SK-N-SH (cell line): ENCODE results near the gene TEX19. TPM values are rescaled to one million over a fixed set of nuclear protein-coding genes. Genes with fewer than 3 reads are reported as not detected.

Source experiments
- CTCF ChIA-PET: fragments of 300-600, 350-600 bp; formaldehyde crosslinking; extraction: SDS; loops from one replicate; lab custom pipeline; 2021; lab: Yijun Ruan, JAX
- POLR2A ChIA-PET: fragments of 350-600 bp; sonication (Branson Sonifier 250); formaldehyde crosslinking; extraction: SDS; loops from one replicate; lab custom pipeline; 2020; ENCODE audit warnings: antibody characterized with exemption, inconsistent platforms; lab: Yijun Ruan, JAX
- DNase-seq: peaks from one replicate; pipeline ENCODE4 v3.0.0; 2012
- H2AFZ ChIP-seq: fragments of 200-600 bp; sonication (generic); 2 replicates; pipeline ENCODE4 v1.8.1; 2016; ENCODE audit warnings: antibody characterized with exemption, mild to moderate bottlenecking, low read depth
- H3F3A ChIP-seq: fragments of 200-600 bp; sonication (generic); replicated peaks from 2 replicates; pipeline ENCODE3; 2016; ENCODE audit warnings: antibody characterized with exemption, mild to moderate bottlenecking; ENCODE audit not compliant: insufficient read depth
- H3K27ac ChIP-seq, 2 experiments: fragments of 200-500 bp in 1 of 2; fragments of 200-600 bp in 1 of 2; sonication (Bioruptor generic) in 1 of 2; sonication (generic), shearing (Covaris generic) in 1 of 2; 2 replicates each; pipeline versions ENCODE4 v1.5.1 to v1.6.1; 2014 to 2016; ENCODE audit warnings: low read depth in 2 of 2, inconsistent platforms in 1 of 2, low read length in 1 of 2, mild to moderate bottlenecking in 1 of 2, mixed read lengths in 1 of 2
- H3K27me3 ChIP-seq: fragments of 200-600 bp; sonication (generic), shearing (Covaris generic); 2 replicates; pipeline ENCODE4 v1.6.1; 2016; ENCODE audit warnings: mixed run types; ENCODE audit not compliant: insufficient read depth
- H3K36me3 ChIP-seq, 2 experiments: fragments of 200-500 bp in 1 of 2; fragments of 200-600 bp in 1 of 2; sonication (Bioruptor generic) in 1 of 2; sonication (generic) in 1 of 2; replicated peaks in 1 of 2; 2 replicates each; pipeline versions ENCODE3 to v1.5.1; 2014 to 2016; ENCODE audit warnings: low read length in 1 of 2, mild to moderate bottlenecking in 1 of 2; ENCODE audit not compliant: insufficient read depth in 2 of 2, control insufficient read depth in 1 of 2
- H3K4me1 ChIP-seq, 2 experiments: fragments of 200-500 bp in 1 of 2; fragments of 200-600 bp in 1 of 2; sonication (Bioruptor generic) in 1 of 2; sonication (generic), shearing (Covaris generic) in 1 of 2; 2 replicates each; pipeline versions ENCODE4 v1.5.1 to v1.6.1; 2014 to 2016; ENCODE audit warnings: low read depth in 1 of 2, low read length in 1 of 2, mixed run types in 1 of 2; ENCODE audit not compliant: insufficient read depth in 2 of 2, control insufficient read depth in 1 of 2
- H3K4me2 ChIP-seq: fragments of 200-600 bp; sonication (generic), shearing (Covaris generic); 2 replicates; pipeline ENCODE4 v1.6.1; 2017; ENCODE audit warnings: mixed run types
- H3K4me3 ChIP-seq, 2 experiments: fragments of 200-500 bp in 1 of 2; fragments of 200-600 bp in 1 of 2; sonication (Bioruptor generic) in 1 of 2; sonication (generic), shearing (Covaris generic) in 1 of 2; 2 replicates each; pipeline versions ENCODE4 v1.5.1 to v1.8.1; 2014 to 2016; ENCODE audit warnings: low read depth in 2 of 2, inconsistent platforms in 1 of 2, low read length in 1 of 2, mild to moderate bottlenecking in 1 of 2, mixed read lengths in 1 of 2, moderate library complexity in 1 of 2
- H3K79me2 ChIP-seq: fragments of 200-600 bp; sonication (generic); 2 replicates; pipeline ENCODE4 v1.8.1; 2017; ENCODE audit warnings: mild to moderate bottlenecking; ENCODE audit not compliant: insufficient read depth
- H3K9ac ChIP-seq: fragments of 200-600 bp; sonication (generic); 2 replicates; pipeline ENCODE4 v1.6.1; 2017; ENCODE audit warnings: mixed run types
- H3K9me2 ChIP-seq: fragments of 200-600 bp; sonication (generic); 2 replicates; pipeline ENCODE4 v1.6.1; 2017; ENCODE audit warnings: mixed run types
- H3K9me3 ChIP-seq: fragments of 200-600 bp; sonication (generic); 2 replicates; pipeline ENCODE4 v1.6.1; 2017; ENCODE audit warnings: mixed run types, mild to moderate bottlenecking, moderate library complexity
- H4K20me1 ChIP-seq: fragments of 200-600 bp; sonication (generic); 2 replicates; pipeline ENCODE4 v1.6.1; 2017; ENCODE audit warnings: mild to moderate bottlenecking, mixed run types; ENCODE audit not compliant: insufficient read depth
- CHD2 ChIP-seq: fragments of 150-350 bp; IDR thresholded peaks from 2 replicates; pipeline ENCODE4 v1.6.1; 2018; ENCODE audit warnings: low read length; ENCODE audit not compliant: partially characterized antibody
- ELF1 ChIP-seq: IDR thresholded peaks from 2 replicates; pipeline ENCODE4 v1.4.0; 2012
- FOSL2 ChIP-seq: IDR thresholded peaks from 2 replicates; pipeline ENCODE4 v1.4.0; 2012; ENCODE audit warnings: low read depth, mild to moderate bottlenecking, moderate library complexity, borderline replicate concordance
- FOXM1 ChIP-seq: IDR thresholded peaks from 2 replicates; pipeline ENCODE4 v1.4.0; 2012; ENCODE audit warnings: low read depth, mild to moderate bottlenecking
- GABPA ChIP-seq: IDR thresholded peaks from 2 replicates; pipeline ENCODE4 v1.4.0; 2012; ENCODE audit warnings: low read depth, mild to moderate bottlenecking
- JUND ChIP-seq: IDR thresholded peaks from 2 replicates; pipeline ENCODE4 v1.4.0; 2012
- NFIC ChIP-seq: IDR thresholded peaks from 2 replicates; pipeline ENCODE4 v1.4.0; 2012; ENCODE audit warnings: borderline replicate concordance
- NRF1 ChIP-seq: IDR thresholded peaks from 2 replicates; pipeline ENCODE4 v1.6.1; 2012; ENCODE audit warnings: low read depth, mild to moderate bottlenecking, low read length
- POLR2AphosphoS5 ChIP-seq: IDR thresholded peaks from 2 replicates; pipeline ENCODE4 v1.6.1; 2012; ENCODE audit warnings: low read depth, low read length
- SMC3 ChIP-seq: IDR thresholded peaks from 2 replicates; pipeline ENCODE4 v1.6.1; 2012; ENCODE audit warnings: low read depth, low read length, improper control_type of control experiment
- USF1 ChIP-seq: IDR thresholded peaks from 2 replicates; pipeline ENCODE4 v1.4.0; 2012; ENCODE audit warnings: low read depth, borderline replicate concordance
- WGBS: methylation state at CpG from one replicate; pipeline ENCODE4 v1.1.6; 2017; ENCODE audit warnings: low lambda C conversion rate; 5-methylcytosine and 5-hydroxymethylcytosine counted together
- polyA plus RNA-seq, 3 experiments: library from polyadenylated mRNA; depleted of rRNA; stranded (reverse); fragments of >200 nt; gene quantifications; 2 replicates each; pipeline ENCODE4 v1.2.3, GENCODE V29; 2012
- TF ChIP-seq, protein P1 (sequence below): IDR thresholded peaks from 2 replicates; pipeline ENCODE4 v1.6.1; 2012; ENCODE audit warnings: mild to moderate bottlenecking, low read depth, low read length, moderate library complexity

Gene TEX19
- polyA plus RNA-seq, 1 of the 3 experiments (the other 2 are of a cell fraction), result 0.10 TPM

- Histone ChIP-seq H2AFZ (no peak overlapping the region), H4K20me1 (no peaks in the 10 kb centered on the region), H3K27me3 (no peaks in the 10 kb centered on the region; the same call in 1 of the 2 replicates), H3K9me3 (no peaks in the 10 kb centered on the region), H3K4me1 (peaks cover 0 to 2% of the 10 kb centered on the region in 2 experiments; a peak in 1 of 4 replicates), H3K9me2 (no peaks in the 10 kb centered on the region), H3K4me2 (no peak overlapping the region), H3K4me3 (no peak overlapping the region), H3K36me3 (no peaks in the 10 kb centered on the region), H3K27ac (no peak overlapping the region), H3K79me2 (no peaks in the 10 kb centered on the region), H3K9ac (no peak overlapping the region), H3F3A (no peaks in the 10 kb centered on the region)
- DNase-seq, result no peak
- 83% methylated on average over 42 of the region's 42 CpGs for WGBS
- TF ChIP-seq GABPA, result no peak
- TF ChIP-seq NFIC, result no peak
- no peak for TF ChIP-seq FOXM1
- TF ChIP-seq POLR2AphosphoS5, result no peak
- TF ChIP-seq FOSL2, result no peak
- TF ChIP-seq NRF1, result no peak
- no peak for TF ChIP-seq JUND
- TF ChIP-seq USF1, result no peak
- TF ChIP-seq, protein P1, sequence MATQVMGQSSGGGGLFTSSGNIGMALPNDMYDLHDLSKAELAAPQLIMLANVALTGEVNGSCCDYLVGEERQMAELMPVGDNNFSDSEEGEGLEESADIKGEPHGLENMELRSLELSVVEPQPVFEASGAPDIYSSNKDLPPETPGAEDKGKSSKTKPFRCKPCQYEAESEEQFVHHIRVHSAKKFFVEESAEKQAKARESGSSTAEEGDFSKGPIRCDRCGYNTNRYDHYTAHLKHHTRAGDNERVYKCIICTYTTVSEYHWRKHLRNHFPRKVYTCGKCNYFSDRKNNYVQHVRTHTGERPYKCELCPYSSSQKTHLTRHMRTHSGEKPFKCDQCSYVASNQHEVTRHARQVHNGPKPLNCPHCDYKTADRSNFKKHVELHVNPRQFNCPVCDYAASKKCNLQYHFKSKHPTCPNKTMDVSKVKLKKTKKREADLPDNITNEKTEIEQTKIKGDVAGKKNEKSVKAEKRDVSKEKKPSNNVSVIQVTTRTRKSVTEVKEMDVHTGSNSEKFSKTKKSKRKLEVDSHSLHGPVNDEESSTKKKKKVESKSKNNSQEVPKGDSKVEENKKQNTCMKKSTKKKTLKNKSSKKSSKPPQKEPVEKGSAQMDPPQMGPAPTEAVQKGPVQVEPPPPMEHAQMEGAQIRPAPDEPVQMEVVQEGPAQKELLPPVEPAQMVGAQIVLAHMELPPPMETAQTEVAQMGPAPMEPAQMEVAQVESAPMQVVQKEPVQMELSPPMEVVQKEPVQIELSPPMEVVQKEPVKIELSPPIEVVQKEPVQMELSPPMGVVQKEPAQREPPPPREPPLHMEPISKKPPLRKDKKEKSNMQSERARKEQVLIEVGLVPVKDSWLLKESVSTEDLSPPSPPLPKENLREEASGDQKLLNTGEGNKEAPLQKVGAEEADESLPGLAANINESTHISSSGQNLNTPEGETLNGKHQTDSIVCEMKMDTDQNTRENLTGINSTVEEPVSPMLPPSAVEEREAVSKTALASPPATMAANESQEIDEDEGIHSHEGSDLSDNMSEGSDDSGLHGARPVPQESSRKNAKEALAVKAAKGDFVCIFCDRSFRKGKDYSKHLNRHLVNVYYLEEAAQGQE, result no peak
- no peak for TF ChIP-seq ELF1
- no peak for TF ChIP-seq CHD2
- no peak for TF ChIP-seq SMC3
- CTCF ChIA-PET, result interaction anchor here (0.8 to 1.6 kb wide), 6 partner anchors 13 to 109 kb away, joined by 3 to 5 read pairs (median 4); no protein-coding TSS in a partner anchor
- POLR2A ChIA-PET, result no interaction called here
Observed at GRCh38 chr17:82345151-82345976, 13.7 kb upstream of the TEX19 start.
